Pancreas (tissue), 10 donors: Measurements from ENCODE around the gene TGFBR1. TPM values are rescaled to one million over a fixed set of nuclear protein-coding genes. Genes with fewer than 3 reads are reported as not detected.

ENCODE experiments used
- ATAC-seq, 4 donors: fragments of 200-7000 bp; cut with Tn5 transposase; one replicate each; pipeline versions ENCODE4 v1.8.0 to v1.9.1; 2020; ENCODE audit warnings: mild to moderate bottlenecking in 4 of 4, moderate library complexity in 4 of 4
- DNase-seq, 6 donors: peaks; one replicate each; pipeline ENCODE4 v3.0.0-alpha.2; 2020
- FAIRE-seq: peaks from 2 replicates; lab custom pipeline; 2012; peaks lifted over from hg19 to GRCh38; lab: Jason Lieb, UNC
- H3K27ac ChIP-seq, 4 donors: fragments of 200-600 bp; sonication (generic); 1 replicate in 3 of 4; 2 replicates in 1 of 4; pipeline versions ENCODE4 v1.5.0 to v1.8.0; 2020
- H3K27me3 ChIP-seq, 4 donors: fragments of 200-600 bp; one replicate each; pipeline ENCODE4 v1.8.0; 2021
- H3K36me3 ChIP-seq, 3 donors: fragments of 200-600 bp; sonication (generic) in 1 of 3; one replicate each; pipeline versions ENCODE4 v1.5.0 to v1.8.0; 2020 to 2021
- H3K4me1 ChIP-seq, 3 donors: fragments of 200-600 bp; one replicate each; pipeline ENCODE4 v1.8.0; 2021
- H3K4me3 ChIP-seq, 4 donors: fragments of 200-600 bp; sonication (generic) in 2 of 4; one replicate each; pipeline versions ENCODE4 v1.5.0 to v1.8.0; 2020 to 2021
- H3K9me3 ChIP-seq, 4 donors: fragments of 200-600 bp; one replicate each; pipeline ENCODE4 v1.8.0; 2021
- CTCF ChIP-seq, 4 donors: fragments of 200-600 bp; sonication (generic) in 3 of 4; IDR thresholded peaks; one replicate each; pipeline versions ENCODE4 v1.5.0 to v1.8.0; 2021; ENCODE audit warnings: antibody characterized with exemption in 4 of 4
- WGBS, 2 donors: extraction: QIAGEN DNeasy Blood & Tissue Kit; methylation state at CpG; one replicate each; pipeline ENCODE4 v1.1.7; 2013; 5-methylcytosine and 5-hydroxymethylcytosine counted together
- intact Hi-C, 3 donors: fragments of 100-400 bp; cut with DNase I; formaldehyde crosslinking; loops; one replicate each; pipeline versions ENCODE4 v1.11.1 to v1.14.2; 2022
- polyA plus RNA-seq, 2 donors: library from polyadenylated mRNA; stranded (reverse); fragments of 200-250 nt; gene quantifications; one replicate each; pipeline ENCODE4 v1.2.3, GENCODE V29; 2013
- total RNA-seq, 6 donors: library from RNA; stranded (reverse); fragmentation: NEBNext Ultra II Directional in 4 of 6; extraction: Animal tissue kit (Norgen Biotek cat#: 25700) in 4 of 6; gene quantifications; one replicate each; pipeline versions ENCODE4 v1.2.1 to v1.2.4, GENCODE V29; 2021 to 2023
- donor health status: healthy with polysubstance abuse.
- donor health status: DM: no; HTN: no; CAD: no; lungs with moderate emphysema.
- donor health status: DM: no; HTN: no; CAD: no.
- donor health status: control.
- donor health status: control.
- donor health status: Bipolar disorder and iron deficiency.
- donor health status: DM: yes; HTN: yes; CAD: no.
- donor health status: DM: no; HTN: no; CAD: no.
- donor health status: DM: no; HTN: no; CAD: no.
- donor health status: DM: yes; HTN: yes; CAD: no.

The TGFBR1 gene
- total and polyA plus RNA-seq, 8 donors, result 3.5 to 43.6 (median 12.2) TPM

GRCh38 chr9:99178912-99179872 lies 74.3 kb downstream of the TGFBR1 start:
- H3K36me3 ChIP-seq, result no peaks in the 10 kb centered on the region
- no peak for TF ChIP-seq CTCF (IDR thresholded peaks at IDR 0.05)
- intact Hi-C loops, result no loop called here
- FAIRE-seq (no peak), DNase-seq (no peak), ATAC-seq (no peak)
- no peaks in the 10 kb centered on the region for H3K4me1 ChIP-seq
- no peak overlapping the region for H3K4me3 ChIP-seq
- H3K27ac ChIP-seq, result no peak overlapping the region
- H3K9me3 ChIP-seq, result no peaks in the 10 kb centered on the region
- H3K27me3 ChIP-seq, result no peaks in the 10 kb centered on the region
- WGBS, 2 donors, result 84 to 88% methylated on average over 17 of the region's 17 CpGs

GRCh38 chr9:99180199-99180598 lies 75.3 kb downstream of the TGFBR1 start:
- H3K9me3 ChIP-seq, result no peaks in the 10 kb centered on the region
- peaks cover 0 to 4% (median 0%) of the 10 kb centered on the region in 3 donors for H3K4me1 ChIP-seq
- H3K27ac ChIP-seq, result no peak overlapping the region
- intact Hi-C loops, result loop anchor here in 1 of 3 donors (10.0 kb wide), 1 partner anchor 1415 kb away; no protein-coding TSS in a partner anchor
- no peak for TF ChIP-seq CTCF (IDR thresholded peaks at IDR 0.05)
- H3K4me3 ChIP-seq, result no peak overlapping the region
- FAIRE-seq (no peak), ATAC-seq (no peak), DNase-seq (no peak)
- H3K36me3 ChIP-seq, result no peaks in the 10 kb centered on the region
- no peaks in the 10 kb centered on the region for H3K27me3 ChIP-seq
- 95% methylated on average over 1 of the region's 1 CpG for WGBS, 2 donors

- 85% methylated on average over 9 of the region's 9 CpGs for WGBS, 2 donors
- H3K36me3 ChIP-seq, result no peaks in the 10 kb centered on the region
- intact Hi-C loops, result loop anchor here in 1 of 3 donors (10.0 kb wide), 1 partner anchor 1414 kb away; no protein-coding TSS in a partner anchor
- ATAC-seq, result no peak
- H3K27me3 ChIP-seq, result no peaks in the 10 kb centered on the region
- peaks cover 0 to 4% (median 0%) of the 10 kb centered on the region in 3 donors for H3K4me1 ChIP-seq
- TF ChIP-seq CTCF (IDR thresholded peaks at IDR 0.05), result no peak
- no peak for FAIRE-seq
- no peaks in the 10 kb centered on the region for H3K9me3 ChIP-seq
- no peak for DNase-seq
- H3K4me3 ChIP-seq, result no peak overlapping the region
- no peak overlapping the region for H3K27ac ChIP-seq
Measured at GRCh38 chr9:99180662-99181061, 75.7 kb downstream of the TGFBR1 start.

- Histone ChIP-seq H3K27ac (no peak overlapping the region), H3K4me1 (peaks cover 0 to 4% (median 0%) of the 10 kb centered on the region in 3 donors), H3K4me3 (no peak overlapping the region), H3K36me3 (no peaks in the 10 kb centered on the region), H3K27me3 (no peaks in the 10 kb centered on the region), H3K9me3 (no peaks in the 10 kb centered on the region)
- ATAC-seq (no peak), DNase-seq (no peak), FAIRE-seq (no peak)
- intact Hi-C loops, result loop anchor here in 1 of 3 donors (10.0 kb wide), 1 partner anchor 1414 kb away; no protein-coding TSS in a partner anchor
- WGBS, 2 donors, result 68 to 83% methylated on average over 2 of the region's 2 CpGs
- TF ChIP-seq CTCF (IDR thresholded peaks at IDR 0.05), result no peak
Measured at GRCh38 chr9:99181206-99181605, 76.3 kb downstream of the TGFBR1 start.
